Measurements from ENCODE around the gene RAPGEFL1.
"Not testable (repeated sequence)": the region's sequence is repeated elsewhere in the genome, so short reads cannot be mapped to it uniquely, and the experiment has no call there.

RAPGEFL1 gene

DNA sequence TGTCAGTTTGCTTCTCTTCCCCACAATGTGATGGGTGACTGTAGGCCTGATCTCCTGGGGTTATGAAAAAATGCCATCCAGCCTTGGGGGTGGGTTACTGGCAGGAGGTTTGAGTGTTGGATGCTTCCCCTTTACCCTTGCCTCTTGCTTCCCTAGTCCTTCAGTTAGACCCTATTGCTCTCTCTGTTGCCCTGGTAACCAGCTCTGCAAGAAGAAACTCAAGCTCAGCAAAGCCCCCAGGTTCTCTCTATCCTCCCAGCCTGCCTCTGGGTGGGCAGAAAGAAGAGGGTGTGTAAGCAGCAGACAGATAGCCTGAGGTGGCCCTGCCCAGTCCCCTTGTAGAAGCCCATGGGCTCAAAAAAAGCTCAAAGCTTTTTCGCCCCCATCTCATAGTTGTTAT, 2.8 kb upstream of the RAPGEFL1 start:
- no peak for DNase-seq

DNA sequence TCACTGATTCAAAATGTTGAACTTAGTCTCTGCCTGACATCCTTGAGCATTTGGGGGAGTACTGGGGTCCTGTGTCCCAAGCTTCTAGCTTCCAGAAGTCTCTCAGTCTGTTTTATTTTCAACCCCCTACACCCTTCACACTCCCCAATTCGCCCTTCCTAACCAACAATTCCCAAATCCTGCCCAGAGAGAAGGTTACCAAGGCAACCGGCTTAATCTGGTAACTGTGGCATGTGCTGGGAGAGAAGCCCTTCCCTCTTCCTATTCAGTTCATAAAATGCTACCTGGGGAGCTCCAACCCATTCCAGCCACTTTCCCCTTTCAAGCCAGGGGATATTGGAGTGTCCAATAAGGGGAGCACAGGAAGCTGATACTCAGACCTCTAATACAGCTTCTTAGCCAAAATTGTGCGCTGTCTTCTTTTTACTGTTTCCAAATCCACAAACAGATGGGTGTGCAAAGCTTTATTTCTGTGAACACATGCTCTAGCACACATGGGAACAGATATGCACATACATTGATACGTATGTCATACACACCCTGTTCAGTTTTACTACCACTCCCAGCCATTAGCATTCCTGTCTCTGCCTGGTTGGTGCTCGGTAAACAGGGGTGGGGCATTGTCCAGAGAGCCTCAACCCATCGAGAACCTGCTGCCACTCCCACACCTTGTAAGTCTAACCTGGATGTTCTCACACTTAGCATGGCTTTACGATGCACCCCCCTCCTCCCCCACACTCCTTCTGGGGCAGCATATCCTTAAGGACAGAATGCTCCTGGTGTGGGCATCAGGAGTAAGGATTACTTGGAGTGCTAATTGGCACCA, 1.1 kb upstream of the RAPGEFL1 start:
- no peak for DNase-seq

DNA sequence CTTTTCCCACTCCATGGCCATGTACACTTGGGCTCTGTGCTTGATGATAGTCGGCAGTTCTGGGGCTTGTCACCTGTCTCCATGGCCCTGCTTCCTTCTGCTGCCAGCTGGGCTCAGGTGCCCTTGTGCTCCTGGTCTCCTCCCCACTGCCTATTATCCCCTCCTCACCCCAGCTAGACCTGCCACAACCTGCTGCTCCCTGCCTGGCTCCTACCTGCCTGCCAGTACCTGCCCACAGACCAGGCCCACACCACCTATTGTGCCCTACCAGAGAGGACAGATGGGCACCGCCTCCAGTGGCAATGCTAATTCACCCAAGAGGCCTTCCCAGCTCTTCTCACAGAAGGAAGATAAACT, 538 bp upstream of the RAPGEFL1 start:
- no peak for DNase-seq

DNA sequence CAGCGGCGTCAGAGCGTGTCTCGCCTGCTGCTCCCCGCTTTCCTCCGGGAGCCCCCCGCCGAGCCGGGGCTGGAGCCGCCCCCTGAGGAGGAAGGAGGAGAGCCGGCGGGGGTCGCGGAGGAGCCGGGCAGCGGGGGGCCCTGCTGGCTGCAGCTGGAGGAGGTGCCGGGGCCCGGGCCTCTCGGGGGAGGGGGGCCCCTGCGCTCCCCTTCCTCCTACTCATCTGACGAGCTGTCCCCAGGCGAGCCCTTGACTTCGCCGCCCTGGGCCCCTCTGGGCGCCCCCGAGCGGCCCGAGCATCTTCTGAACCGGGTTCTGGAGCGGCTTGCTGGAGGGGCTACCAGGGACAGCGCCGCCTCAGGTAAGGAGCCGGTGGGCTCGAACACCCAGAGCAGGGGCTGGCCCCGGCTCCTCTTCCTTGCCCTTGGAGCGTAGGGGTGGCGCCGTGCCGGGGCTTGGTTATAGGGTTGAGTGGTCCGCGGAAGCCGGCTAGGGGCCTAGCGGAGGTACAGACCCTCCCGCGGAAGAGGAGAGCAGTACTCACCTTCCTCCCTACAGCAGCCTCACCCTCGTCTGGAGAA, 841 bp downstream of the RAPGEFL1 start:
- DNase-seq: no peak

DNA sequence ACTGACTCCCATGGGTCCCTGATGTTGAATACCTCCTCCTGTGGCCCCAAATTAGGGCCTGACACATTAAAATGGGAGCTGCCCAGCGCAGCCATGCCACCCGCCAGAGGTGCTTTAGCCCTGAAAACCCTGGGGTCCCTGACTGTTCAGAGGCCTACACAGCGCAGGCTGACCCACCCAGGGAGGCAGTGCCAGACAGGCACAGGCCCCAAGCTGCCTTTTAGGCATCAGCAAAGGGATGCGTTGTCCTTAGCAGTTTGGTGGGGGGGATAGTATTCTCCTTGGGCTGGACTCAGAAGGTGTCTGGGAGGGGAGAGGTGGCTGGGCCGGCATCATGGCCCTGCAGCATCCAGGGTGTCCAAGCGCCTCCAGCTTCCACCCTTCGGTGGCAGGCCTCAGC, 1.4 kb downstream of the RAPGEFL1 start:
- no peak for DNase-seq

DNA sequence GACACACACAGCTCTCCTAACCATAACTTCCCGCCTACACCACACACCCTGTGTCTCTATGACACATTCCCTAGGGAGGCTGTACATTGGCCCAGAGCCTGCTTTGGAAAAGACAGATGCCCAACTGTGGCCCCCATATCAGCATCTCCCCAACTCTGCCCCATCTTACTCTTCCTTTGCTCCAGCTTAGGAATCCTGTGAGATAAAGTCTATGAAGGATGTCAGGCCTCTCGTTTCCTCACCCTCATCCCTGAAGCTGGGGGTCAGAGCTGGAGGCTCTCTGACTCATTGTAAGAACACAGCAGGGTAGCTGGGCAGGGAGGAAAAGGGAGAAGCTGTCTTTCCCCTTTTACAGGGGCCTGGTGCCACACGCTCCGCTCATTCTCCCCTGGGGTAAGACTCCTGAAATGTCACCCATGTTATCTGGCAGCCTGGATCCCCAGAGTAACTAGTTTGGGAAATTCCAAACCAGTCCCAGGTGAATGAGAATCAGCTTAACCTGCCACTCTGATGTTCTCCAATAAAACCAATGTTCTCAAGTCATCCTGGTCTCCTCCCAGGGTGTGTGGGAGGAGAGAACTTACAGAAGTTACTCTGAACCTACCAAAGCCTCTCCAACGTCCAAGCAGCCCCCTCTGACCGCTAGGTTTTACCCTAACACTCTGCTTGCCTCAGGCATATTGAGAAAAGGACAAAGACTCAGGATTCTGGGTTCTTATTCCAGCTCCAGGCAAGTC, 2.8 kb downstream of the RAPGEFL1 start:
- no peak for DNase-seq

DNA sequence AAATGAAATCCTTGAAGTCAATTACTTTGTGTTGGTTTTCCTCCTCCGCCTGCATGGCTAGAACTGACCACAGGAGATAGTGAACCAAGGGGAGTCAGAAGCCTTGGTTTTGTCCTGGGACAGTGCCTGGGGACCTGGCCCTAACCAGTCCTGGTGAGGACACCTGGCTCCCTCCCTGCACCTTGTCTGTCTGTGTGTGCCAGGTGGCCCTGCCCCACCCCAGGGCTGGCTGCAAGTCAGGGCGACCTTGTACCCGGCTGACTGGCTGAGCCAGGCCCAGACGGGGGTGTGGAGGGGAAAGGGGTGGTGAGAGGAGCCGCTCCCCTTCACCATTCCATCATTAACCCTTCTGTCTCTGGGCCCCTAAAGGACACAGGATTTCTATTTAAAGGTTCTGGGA, 3.4 kb downstream of the RAPGEFL1 start:
- DNase-seq: no peak

DNA sequence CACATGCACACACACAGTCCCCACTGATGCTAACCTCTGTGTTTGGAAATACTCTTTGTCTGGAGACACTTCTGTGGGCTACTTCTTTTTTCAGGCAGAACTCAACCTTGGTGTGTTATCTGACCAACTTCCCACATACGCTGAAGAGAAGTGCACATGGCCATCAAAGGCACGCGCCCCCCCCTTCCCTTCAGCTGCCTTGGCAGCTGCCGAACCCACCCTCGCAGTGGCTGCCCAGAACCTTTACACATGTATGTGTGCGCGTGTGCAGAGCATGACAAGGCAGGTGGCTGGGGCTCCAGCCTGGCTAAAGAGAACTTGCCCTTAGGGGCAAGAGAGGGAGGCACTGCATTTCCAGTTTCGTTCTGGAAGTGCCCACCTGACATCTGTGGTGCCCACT, 3.9 kb downstream of the RAPGEFL1 start:
- DNase-seq: no peak

DNA sequence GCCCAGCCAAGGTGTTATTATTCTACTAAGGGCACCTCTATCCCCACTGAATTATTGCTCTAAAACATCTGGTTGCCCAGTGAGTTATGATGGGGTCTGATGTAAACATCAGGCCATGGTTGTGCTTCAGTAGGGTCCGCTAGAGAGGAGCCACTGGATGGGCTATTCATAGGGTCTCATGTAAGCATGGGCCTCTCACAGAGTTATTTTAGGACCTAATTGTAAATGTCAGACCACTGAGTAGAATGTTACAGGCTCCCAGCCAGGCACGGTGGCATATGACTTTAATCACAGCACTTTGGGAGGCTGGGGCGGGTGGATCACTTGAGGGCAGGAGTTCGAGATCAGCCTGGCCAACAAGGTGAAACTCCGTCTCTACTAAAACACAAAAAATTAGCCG, 5.3 kb downstream of the RAPGEFL1 start:
- DNase-seq: no peak

DNA sequence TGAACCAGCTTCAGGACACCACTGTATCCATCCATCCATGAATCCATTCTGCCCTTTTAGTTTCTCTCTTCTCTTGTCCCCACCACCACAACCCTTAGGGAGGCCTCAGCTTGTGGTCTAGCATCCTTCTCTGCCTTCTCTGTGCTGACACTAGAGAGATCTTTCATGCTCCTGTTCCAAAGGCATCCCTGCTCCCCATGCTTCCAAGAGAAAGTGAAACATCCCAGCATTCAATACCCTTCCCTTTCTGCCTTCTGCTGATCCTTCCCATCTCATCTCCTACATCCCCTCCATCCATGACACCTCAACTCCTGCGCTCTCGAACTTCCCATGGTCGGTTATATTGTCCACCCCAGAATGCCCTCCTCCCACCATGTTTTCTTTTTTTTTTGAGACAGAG, 10.0 kb downstream of the RAPGEFL1 start:
- no peak for DNase-seq

DNA sequence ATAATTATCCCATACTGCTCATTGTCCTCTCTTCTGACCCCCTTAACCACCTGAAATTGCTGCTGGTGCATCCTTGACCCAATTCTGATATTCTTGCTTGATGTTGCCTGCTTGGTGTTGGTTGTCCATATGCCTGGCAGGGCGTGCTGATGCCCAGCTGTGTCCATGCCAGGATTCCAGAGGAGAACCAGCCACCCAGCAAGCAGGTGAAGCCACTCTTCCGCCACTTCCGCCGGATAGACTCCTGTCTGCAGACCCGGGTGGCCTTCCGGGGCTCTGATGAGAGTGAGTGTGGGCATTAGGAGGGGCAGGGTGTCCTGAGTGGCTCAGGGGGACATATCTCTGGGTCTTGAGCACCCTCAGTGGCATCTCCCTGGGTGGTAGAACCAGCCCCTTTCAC, 11.4 kb downstream of the RAPGEFL1 start:
- DNase-seq: no peak

DNA sequence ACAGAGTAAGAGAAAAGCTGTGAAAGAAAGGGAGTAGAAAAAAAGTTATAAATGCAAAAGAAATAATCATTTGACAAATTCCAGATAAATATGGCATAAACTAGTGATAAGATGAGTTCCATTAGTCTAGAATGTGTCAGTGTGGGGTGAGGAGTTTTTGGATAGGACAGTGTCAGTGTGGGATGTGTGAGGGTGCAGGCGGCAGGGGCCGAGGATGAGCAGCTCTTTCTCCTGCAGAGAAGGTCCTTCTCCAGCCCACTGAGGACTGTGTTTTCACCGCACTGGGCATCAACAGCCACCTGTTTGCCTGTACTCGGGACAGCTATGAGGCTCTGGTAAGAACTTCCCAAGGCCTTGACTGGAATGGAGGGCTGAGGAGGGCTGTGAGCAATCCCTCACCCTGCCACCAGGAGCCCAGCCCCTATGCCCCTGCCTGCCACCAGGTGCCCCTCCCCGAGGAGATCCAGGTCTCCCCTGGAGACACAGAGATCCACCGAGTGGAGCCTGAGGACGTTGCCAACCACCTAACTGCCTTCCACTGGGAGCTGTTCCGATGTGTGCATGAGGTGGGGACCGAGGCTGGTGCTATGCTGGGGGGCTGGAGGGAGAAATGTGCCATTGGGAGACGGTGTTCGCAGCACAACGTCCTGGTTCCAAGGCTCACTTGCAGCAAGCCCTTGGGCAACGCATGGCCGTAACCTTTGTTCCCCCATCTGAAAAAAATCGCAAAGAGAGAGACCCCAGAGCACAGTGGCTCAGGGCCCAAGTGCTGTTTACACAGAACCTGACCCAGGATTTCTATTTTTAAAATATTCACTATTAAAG, 13.1 kb downstream of the RAPGEFL1 start:
- peak; percentile 29 for DNase-seq

DNA sequence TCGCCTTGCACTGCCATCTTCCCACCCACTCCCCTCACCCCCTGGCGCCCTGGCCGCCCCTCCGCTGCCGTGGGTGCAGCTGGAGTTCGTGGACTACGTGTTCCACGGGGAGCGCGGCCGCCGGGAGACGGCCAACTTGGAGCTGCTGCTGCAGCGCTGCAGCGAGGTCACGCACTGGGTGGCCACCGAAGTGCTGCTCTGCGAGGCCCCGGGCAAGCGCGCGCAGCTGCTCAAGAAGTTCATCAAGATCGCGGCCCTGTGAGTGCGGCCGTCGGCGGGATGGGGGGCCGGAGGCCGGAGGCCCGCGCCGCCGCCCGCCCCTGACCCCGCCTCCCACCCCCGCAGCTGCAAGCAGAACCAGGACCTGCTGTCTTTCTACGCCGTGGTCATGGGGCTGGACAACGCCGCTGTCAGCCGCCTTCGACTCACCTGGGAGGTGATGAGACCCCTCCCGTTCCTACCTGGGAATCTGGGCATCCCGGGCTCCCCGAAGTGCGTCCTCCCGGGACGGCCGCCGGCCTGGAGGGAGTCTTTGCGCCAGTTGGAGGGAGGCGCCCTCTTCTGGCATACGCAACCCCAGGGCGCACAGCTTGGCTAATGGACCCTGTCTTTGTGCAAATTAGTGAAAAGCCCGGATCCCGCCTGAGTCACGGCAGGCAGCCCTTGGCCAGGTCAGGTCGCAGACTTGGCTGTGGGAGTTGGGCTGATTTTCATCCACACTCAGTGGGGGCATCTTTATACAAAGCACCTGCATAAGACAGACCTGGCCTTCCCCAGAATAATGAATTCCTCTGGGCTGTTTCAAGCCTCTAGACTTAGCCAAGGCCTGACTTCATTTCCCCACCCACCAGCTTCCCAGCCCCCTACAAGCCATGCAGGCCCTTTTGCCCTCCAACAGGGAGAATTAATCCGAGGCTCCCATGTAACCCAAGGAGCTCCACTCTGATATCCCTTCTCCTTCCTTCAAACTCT, 14.3 kb downstream of the RAPGEFL1 start:
- peak; percentile 58 for DNase-seq

DNA sequence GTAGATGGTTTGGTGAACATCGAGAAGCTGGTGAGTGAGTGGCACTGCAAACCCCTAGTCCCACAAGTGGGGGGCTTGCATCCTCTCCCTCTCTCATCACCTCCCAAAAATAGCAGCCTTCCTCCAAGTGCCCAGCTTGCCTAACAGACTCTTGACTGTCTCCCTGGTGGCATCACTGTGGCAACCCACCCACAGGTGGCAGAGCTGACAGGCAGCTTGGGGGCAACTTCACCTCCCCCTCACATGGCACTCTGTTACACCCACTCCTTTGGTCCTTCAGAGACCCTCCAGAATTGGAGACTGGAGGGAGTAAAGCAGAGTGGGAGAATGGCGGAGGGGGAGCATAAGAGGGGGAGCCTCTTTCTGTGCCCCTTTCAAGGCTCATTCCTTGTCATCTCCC, 15.7 kb downstream of the RAPGEFL1 start:
- DNase-seq: no peak

DNA sequence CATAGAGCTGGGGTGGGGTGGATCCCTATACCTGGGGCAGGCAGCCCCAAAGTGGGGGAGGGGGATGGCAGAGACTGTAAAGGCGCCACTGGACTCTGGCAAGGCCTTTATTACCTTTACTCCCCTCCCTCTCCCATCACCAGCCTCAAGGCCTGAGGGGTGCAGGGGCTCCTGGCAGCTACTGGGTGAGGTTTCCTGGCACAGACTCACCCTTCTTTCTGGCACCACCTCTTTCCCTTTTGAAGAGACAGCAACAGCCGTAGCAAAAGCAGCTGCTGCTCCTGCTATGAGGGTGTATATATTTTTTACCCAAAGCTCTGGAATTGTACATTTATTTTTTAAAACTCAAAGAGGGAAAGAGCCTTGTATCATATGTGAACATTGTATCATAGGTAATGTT, 17.6 kb downstream of the RAPGEFL1 start:
- DNase-seq: no peak

DNA sequence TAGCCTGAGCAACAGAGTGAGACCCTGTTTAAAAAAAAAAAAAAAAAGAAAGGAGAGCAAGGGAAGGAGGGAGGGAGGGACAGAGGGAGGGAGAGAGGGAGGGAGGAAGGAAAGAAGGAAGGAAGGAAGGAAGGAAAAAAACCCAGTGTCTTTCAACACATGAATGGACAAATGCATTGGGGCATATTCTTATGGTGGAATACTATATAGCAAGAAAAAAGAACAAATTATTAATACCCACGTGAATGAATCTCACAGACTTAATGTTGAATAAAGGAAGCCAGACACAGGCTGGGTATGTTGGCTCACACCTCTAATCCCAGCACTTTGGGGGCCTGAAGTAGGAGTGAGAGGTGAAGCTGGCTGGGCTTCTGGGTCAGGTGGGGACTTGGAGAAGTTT, 20.3 kb downstream of the RAPGEFL1 start:
- DNase-seq: no peak

DNA sequence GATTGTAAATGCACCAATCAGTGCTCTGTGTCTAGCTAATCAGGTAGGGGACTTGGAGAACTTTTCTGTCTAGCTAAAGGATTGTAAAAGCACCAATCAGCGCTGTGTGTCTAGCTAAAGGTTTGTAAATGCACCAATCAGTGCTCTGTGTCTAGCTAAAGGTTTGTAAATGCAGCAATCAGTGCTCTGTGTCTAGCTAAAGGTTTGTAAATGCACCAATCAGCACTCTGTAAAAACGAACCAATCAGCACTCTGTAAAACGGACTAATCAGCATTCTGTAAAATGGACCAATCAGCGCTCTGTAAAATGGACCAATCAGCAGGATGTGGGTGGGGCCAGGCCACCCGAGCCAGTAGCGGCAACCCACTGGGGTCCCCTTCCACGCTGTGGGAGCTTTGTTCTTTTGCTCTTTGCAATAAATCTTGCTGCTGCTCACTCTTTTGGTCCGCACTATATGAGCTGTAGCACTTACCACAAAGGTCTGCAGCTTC, 20.7 kb downstream of the RAPGEFL1 start:
- DNase-seq: not testable (repeated sequence)

DNA sequence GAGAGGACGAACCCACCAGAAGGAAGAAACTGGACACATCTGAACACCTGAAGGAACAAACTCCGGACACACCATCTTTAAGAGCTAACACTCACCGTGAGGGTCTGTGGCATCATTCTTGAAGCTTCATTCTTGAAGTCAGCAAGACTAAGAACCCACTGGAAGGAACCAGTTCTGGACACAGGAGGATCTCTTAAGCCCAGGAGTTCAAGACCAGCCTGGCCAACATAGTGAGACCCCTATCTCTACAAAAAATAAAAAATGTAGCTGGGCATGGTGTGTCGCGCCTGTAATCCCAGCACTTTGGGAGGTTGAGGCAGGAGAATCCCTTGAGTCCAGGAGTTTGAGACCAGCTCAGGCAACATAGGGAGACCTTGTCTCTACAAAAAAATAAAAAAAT, 21.3 kb downstream of the RAPGEFL1 start:
- DNase-seq: no peak

DNA sequence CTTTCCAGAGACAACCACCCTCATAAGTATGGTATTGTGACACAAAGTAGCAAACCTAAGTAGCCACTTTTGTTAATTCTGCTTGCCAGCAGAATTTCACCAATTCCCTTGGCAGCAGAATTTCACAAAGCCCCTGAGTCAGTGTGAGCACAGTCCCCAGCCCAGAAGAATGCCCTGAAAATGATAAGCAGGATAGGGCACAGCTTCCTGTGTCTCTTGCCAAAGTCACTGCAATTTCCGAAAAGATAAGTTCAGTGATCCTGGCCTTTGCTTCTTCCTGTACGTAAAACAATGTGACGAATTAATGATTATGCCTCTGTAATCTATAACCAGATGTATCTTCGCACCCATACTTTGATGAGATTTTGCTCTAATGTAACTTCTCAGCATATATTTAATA, 25.9 kb downstream of the RAPGEFL1 start:
- no peak for DNase-seq

DNA sequence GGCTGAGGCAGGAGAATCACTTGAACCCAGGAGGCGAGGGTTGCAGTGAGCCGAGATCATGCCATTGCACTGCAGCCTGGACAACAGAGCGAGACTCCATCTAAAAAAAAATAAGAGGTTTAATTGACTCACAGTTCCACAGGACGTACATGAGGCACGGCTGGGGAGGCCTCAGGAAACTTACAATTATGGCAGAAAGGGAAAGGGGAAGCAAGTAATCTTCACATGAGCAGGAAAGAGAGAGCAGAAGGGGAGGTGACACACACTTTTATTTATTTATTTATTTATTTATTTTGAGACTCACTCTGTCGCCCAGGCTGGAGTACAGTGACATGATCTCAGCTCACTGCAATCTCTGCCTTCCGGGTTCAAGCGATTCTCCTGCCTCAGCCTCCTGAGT, 28.9 kb downstream of the RAPGEFL1 start:
- DNase-seq: not testable (repeated sequence)

DNA sequence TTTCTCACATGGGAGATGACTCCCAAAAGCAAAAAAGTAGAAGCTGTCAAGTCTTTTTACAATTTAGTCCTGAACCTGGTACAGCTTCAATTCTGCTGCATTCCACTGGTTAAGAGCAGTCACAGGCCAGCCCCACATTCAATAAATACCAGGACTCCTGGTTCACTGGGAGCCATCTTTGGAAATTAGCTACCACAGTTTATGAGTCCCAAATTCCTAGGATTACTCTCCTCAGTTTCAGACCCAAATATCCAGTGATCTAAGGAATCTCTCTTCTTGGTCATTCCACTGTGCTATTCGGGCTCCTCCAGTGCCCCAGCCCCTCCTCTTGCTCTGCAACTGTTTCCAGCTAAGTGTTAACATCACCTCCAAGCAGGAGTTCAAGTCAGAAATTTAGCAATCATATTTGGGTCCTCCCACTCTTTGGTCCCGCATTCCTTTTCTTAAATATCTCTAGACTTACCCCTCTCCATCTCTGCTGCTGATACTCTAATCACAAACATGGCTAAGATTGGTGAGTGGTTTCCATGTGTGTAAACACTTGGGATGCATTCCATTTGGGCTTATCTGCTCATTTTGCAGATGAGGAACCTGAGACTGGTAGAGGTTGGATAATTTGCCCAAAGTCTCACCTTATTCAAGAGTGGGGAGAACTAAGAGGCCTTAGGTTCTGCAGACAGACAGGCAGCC, 32.3 kb downstream of the RAPGEFL1 start:
- DNase-seq: no peak

Measured in activated gamma-delta T cell treated with Interleukin-2 at 50 U/mL for 16 hours (primary cell).